SIG-M5 treated with dmso at 0.1 percent for 504 hours (cell line): Measurements from ENCODE around the gene VSNL1.

Experiments
- DNase-seq: peaks from one replicate; lab custom pipeline; 2025; ENCODE audit not compliant: unreplicated experiment; lab: John Stamatoyannopoulos, UW

VSNL1 gene

DNA sequence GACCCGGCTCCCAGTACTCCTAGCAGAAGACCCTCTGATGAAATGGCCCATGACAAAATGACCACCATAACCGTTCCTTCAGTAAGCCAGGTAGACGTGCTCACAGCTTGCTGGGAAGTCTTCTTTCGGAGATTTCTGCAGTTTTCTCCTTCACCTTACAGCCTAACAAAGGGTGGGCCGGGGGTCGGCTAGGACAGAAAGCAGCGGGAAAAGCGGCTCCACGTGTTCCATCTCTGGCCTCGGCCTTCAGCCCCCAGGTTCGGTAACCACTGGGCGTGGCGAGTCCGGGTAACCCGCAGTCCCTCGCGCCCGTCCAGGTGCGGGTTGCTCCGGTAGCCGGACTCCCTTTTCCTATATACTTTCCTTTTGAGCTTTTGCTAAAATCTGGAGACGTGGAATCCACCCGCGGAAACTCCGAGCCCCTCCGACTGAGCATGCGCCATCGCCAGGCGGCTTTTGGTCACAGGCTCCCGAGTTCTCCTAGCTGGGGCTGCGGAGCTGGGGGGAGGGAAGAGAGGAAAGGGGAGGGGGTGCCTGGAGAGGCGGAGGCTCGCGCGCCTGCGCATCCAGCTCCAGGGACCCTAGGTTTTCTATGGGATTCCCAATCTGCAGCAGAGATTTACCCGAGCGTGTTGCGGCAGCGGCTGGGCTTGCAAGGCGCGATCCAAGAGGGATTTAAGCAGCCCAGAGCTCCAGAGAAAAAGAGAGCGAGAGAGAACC, at the start of gene VSNL1:
VSNL1 (plus strand) TSS at position 604 of the 720 bp plus-strand sequence. CDS start 51,379 bp downstream, outside the sequence.
- no peak for DNase-seq

DNA sequence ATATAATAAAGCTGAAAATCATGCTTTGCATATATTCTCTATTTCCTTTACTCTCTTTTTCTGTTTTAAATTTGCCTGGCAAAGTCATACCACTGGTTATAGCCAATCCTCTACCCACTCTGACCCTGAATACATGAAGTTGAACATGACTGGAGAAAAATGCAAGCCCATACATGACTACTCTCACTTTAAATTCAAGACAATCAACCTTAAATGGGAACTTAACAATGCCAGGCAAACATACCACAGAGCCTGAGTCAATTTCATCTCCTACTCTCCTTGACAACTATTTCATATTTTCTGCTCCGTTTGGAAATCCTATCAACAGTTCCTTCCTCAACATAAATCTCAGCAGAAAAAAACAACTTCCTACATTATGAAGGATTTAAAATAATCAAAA, 44.9 kb upstream of the VSNL1 start:
- no peak for DNase-seq

DNA sequence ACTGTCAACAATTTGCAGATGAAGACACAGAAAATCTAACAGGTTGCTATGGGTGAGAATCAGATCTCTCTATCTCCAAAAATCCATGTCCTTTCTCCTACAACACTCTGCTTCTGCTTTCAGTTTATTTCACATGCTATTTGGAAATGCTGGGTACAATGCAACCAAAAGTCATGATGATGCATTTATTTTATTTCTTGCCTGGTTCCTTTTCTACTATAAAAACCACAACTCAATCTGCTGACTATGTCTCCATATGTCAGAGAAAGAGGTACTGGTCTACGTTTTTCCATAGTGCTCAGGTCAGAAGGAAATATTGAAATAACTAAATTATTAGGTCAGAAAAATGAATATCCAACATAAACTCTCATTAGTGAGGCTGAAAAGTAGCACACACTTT, 42.8 kb upstream of the VSNL1 start:
- DNase-seq = no peak

DNA sequence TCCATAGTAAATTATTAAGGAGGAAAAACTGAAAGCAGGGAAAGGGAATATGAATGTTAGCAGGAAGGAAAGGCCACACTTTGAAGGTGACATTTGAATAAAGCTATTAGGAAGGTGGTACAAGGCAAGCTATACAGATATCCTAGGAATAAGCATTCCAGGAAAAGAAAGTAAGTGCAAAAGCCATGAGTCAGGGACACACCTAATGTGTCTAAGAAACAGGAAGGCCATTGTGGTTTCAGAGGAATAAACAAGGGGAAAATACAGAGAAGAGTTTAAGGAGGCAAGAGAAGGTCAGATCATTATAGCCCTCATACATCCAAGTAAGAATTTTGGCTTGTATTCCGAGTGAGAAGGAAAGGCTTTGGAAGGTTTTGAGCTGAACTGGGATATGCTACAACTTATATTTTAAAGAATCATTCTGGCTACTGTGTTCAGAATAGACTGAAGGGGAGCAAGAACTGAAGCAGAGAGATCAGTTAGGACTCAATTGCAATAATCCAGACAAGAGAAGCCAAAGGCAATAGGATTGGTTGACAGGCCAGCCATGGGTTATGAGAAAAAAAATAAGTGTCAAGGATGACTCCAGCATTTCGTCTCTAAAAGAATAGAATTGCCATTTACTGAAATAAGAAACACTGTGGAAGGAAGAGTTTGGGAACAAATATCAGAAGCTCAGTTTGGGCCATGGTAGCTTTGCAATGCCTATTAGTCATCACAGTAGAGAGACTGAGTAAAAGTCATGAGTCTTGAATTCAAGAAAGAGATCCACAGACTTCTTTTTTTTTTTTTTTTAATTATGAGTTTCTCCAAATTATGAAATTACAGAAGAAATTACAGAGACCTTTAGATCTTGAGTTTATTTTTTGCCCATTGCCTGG, 33.5 kb upstream of the VSNL1 start:
- DNase-seq = no peak

DNA sequence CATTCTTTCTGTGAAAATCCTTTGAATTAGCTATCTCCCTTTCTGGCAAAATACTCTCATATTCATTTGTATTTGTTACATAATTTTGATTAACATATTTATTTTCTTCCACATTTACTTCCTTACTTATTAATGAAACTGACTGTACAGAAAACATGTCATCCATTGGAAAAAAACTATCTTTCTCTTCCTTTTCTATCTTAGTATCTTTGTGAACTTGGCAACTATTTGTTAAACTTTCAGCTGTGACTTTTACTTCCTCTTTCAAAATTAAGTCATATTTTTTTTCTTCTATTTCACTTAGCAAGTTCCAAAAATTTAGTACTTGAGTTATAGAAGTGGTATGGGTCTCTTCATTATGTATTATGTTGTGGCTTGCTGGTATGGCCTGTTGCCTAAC, 24.8 kb upstream of the VSNL1 start:
- DNase-seq = peak; percentile 62

DNA sequence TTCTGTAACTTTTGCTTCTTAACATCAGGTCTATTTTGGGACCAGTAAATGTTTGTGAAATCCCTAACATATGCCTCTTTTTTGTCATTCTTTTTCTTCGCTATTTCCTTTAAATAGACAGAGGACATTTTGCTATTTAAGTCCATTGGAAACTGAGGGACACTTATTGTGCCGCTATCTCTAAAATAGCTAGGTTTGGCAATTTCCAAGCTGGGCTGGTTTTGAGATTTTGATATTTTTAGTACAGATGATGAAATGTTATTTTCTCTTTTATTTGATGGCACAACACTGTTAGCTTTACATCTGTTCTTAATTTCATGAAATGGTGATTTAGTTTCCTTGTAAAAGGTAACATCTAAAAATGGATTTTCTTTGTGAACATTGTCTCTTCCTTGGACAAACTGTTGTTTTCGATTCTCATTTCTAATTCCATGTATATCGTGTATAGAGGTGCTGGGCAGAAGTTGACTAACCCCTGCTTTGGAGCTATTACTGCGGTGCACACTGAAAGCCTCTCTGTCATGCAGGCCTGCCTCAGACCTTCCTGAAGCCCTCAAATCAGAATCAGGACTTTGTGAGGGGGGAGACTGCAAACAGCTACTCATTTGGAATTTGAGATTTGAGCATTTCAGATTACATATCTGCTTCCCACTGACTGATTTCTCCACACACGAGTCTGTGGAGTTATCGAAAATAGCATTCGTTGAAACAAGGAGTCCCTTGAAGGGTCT, 22.9 kb upstream of the VSNL1 start:
- peak; percentile 42 for DNase-seq

DNA sequence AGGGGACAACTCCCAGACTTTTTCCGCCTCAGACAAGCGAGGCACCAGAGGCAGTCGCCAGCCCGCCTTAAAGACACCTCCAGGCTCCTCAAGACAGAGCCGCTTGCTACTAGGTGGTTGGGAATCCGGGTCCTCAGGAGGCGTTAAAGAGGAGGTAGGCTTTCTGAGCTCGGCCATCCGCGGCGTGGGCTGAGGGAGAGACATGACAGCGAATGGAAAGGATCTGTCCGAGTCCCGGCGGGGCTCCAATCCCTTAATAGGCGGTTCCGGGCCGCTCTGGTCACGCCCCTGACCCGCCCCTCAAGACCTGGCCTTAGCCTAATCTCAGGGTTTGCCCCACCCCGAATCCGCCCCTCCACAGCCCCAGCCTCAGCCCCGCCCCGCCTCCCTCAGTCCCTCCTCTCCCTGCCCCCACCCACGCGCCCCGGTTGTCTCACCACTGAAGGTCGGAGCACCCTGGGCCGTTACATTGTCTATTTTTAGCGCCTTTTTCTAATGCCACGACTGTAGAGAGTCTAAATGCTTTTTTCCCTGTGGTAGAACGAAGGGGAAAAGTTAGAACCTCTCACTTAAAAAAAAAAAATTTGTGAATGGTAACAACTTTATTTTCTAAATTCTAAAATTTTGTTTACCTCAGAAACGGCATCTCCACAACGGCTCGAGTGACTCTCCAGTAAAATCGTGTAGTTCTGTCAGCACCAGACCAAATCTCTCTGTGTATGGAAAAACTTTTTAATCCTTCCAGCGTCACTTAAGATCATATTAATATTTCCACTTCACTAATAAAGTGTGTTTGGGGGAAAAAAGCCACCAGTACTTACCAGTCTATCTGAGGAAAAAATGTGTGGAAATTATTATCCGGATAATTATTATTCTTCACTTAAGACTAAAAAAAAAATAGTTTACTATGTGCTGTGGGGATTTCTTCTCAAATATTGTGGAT, 22.0 kb upstream of the VSNL1 start, which contains the start of gene RAD51AP2:
RAD51AP2 (minus strand) TSS at position 229 of the 943 bp plus-strand sequence; CDS start at position 204, 25 bp downstream.
- peak; percentile 43 for DNase-seq

DNA sequence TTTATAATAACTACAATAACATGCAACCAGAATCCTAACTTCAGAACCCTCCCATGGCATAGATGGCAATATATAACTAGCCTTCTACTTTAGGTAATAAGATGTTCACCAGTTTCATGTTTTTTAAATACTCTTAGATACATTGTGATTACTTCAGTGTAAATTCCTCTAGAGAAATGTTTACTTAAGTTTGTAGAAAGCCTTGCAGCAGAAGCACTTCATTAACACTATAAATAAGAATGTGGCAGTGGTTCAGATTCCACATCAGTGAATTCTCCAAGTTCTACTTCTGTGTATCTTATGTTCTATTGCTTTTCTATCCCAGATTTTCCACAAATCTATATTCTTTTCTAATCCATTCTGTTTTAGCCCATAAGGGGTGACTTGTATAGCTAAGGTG, 21.0 kb upstream of the VSNL1 start:
- no peak for DNase-seq

DNA sequence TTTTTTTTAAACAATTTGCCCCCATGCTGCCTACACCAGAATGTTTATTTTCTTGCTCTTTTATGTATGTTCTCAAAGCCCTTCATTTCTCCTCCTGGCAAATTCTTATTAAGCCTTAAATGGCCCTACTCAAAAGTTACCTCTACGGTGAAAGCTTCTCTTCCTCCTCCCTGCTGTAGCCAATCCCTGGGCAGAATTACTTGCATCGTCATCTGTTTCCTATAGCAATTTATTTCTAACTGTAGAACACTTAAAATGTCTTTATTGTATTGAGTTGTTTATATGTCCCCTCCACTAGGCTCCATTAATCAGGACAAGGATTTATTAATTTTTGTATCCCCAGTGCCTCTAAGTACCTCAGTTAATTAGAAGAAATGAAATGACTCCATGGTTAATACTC, 19.7 kb upstream of the VSNL1 start:
- DNase-seq = no peak

DNA sequence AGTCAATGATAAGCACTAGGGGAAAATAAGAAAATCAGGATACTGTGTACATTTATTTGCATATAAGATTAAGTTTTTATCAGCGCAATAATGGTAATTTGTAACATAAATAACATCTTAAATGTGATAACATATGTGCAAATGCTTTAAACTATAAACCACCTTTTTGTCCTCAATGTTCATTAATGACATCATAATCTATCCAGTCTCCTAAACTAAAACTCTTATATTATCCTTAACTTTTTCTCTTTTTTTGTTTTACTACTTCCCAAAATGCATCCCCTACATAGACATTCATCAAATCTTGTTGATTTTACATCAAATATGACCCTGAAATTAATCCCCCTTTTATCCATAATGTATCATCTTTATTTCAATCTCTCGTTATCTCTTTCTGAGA, 18.9 kb upstream of the VSNL1 start:
- no peak for DNase-seq

DNA sequence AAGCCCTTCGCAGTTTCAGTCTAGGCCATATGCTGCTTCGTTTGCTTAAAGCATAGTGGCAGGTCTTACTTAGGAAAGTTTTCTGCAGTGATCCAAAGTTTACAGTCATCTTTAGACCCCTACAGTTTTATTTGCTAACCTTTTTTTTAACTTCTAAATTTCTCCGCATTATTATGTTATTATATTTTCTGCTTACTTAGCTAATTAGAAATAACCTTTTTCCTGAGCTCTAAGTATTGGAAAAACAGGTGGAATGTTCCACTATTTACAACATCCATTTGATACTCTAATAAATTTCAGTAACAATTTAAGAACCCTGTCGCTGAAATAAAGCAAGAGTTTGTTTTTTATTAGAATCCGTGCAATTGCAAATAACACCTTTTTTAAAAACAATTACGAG, 18.2 kb upstream of the VSNL1 start:
- no peak for DNase-seq

DNA sequence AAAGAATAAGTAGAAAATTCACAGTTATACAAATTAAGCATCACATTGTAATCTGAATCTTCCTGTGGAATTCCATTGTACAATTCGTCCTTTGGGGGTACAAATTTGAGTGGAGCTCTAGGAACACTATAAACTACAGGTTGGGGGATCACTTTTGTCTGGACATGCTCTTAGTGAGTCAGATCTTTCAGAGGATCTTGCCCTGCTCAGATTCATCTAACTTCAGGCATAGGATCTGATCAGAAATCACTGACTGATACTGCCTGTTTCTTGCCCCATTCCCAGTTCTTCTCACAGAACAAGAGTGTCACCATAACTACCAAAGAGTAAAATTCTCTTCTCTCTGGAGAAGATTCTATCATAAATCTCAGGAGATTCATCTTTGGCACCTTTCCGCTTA, 10.7 kb upstream of the VSNL1 start:
- DNase-seq = no peak

DNA sequence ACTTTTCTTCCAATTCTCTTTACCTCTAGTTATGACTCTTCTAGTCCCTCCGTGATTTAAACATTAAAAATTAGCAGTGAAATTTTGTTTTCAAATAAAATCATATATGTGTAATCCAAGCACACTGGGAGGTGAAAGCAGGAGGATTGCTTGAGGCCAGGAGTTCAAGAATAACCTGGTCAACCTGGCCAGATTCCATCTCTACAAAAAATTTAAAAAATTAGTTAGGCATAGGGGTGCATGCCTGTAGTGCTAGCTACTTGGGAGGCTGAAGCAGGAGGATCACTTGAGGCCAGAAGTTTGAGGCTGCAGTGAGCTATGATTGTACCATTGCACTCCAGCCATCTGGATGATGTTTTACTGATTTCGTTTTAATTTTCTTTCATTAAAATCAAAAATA, 7.0 kb upstream of the VSNL1 start:
- DNase-seq = no peak

DNA sequence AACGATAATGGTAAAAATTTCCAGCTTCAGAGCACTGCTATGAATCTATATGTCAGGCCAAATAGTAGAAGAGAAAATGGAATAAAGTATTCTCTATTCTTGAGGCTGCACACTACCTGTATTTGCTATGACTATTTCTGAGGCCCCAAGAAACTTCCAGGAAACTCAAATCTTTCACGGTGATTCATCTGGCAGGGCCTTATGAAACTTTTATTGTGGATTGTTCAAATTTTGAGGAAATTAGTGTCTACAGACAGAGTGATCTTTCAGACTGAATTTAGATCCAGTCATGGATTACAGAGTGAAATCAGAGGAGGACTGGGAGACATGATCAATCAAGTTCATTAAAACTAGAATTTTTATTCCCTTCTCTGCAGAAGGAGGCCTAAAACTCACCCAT, 4.1 kb upstream of the VSNL1 start:
- DNase-seq = no peak

DNA sequence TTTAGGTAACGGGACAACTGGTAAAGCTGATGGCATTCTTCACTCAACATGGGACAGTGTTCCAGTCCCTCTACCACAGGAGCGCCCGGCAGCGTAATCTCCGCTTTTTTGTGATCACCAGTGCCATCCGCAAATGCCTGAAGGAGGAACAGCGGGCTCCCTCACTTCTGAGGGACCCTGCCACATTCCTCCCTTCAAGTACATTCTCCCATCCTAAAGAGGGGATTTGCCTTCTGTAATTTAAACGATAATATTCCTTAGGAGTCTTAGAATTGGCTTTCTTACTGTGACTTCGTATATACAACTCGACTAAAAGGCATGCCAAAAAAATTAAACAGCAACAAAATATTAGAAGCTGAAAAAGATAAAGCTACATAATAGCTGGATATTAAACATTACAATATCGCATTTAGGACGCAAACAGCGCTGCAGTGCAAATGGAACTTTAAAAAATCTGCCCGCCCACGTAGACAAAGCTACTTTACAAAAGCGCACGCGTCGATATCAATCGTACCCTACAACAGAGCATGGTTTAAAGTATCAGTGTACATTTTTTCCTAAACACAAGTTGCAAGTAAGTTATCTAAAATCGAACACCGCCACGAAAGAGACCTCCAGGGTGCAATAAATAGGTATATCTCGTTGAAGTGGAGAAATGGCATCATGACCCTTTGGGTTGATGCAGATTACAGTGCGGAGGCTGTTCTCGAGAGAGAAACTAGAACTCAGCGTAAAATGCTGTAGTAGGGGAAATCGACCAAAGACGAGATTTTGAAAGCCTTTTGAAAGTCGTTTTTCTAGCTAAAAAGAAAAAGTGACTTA, 2.3 kb upstream of the VSNL1 start:
- DNase-seq = no peak

DNA sequence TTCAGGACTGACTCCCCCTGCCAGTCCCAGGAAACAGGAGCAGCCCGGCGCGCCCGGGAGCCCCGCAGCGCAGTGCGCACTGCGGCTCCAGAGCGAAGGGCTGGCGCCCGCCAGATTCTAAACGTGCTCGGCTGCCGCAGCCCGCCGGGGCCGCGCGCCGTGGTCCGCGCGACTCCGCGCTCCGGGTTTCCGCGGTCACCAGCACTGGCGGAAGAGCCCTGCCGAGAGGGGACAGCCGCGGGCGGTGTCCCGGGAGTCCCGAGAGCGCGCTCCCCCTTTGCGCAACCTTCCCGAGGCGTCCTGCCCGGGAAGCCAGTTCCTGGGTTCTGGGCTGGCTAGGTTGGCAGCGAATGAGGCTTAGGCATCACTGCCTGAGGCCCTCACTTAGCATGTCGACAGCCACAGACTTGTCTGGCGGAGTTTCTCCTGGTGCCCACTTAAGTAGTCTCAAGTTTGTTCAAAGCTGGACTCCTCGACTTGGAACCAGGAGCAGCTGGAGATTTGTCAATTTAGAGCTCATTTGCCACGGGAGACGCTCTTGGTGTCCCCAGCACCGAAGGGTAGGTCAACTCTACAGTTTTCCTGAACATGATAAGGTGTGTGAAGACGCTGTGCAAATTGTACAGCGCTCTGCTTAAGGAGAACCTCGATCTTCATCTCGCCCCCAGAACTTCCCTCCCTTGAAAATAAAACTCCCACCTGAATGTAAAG, 1.5 kb upstream of the VSNL1 start:
- no peak for DNase-seq

DNA sequence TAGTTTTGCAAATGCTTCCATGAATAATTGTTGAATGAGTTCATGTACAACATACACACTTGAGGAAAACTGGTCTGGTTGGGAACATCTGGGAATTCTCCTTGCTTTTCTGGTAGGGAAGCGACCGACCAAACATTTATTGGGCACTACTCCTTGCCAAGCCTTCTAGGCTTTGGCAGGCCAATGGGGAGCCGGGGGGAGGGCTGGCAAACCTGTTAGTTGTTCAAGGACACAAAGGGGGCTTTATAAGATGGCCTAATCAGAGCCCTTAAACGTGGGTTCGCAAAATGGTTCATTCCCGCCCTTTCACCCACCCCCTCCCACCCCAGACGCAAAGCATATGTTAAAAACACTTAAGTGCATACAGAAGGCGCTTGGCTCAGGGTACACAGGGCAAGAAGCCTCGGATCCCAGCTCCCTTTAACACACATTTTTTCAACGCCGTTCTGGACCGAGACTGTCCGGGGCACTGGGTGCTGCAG, 844 bp upstream of the VSNL1 start:
- DNase-seq = no peak

DNA sequence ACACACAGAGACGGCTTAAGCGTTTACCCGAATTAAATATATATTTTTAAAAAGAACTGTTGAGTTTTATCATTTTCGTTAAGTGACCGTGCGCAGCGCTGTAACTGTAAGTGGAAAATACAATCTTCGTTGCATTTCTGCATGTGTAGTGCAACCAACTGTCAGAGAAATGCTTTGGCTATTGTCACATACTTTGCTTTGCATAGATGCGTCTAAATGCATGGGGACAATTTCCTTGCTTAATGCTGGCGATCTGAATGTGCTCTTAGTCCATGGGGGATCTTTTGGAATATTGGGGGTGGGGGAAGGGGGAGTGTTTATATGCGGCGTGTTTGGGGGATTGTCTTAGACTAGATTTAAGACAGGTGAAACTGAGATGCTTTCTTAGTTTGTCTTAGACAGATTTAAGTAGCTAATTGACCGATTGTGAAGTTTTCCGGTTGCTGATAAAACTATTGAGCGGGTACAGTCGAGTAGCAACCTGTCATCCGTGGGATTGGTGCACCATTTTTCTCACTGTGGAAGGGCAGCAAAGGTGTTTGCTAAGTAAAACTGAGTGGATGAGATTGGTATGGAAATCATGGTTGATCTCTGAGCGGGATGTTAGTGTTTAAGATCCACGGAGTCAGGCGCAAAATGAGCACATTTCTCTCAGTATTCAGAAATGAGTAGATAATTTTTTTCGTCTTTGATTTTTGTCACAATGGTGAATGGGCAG, 476 bp downstream of the VSNL1 start:
- no peak for DNase-seq
